Cardiac fibroblast (primary cell): Measurements from ENCODE around the gene UBAP2L.
A peak's percentile ranks its signal among the peaks of the same experiment; 100 is the strongest.
"Not testable (repeated sequence)": the region's sequence is repeated elsewhere in the genome, so short reads cannot be mapped to it uniquely, and the experiment has no call there.

ENCODE experiments used
- DNase-seq, 2 donors: peaks; one replicate each; pipeline versions ENCODE4 v3.0.0 to v3.0.0-alpha.2; 2010; ENCODE audit warnings: low read depth in 2 of 2
- H3K4me3 ChIP-seq, 2 donors: replicated peaks in 1 of 2; 1 replicate in 1 of 2; 2 replicates in 1 of 2; pipeline ENCODE4 v1.5.1; 2011; ENCODE audit warnings: low read depth in 2 of 2, low read length in 2 of 2, mild to moderate bottlenecking in 2 of 2, moderate library complexity in 1 of 2
- TF ChIP-seq, protein P1 (sequence below): IDR thresholded peaks from one replicate; pipeline ENCODE4 v1.5.1; 2011; ENCODE audit warnings: low read depth, mild to moderate bottlenecking, low read length, inconsistent platforms

Gene UBAP2L

DNA sequence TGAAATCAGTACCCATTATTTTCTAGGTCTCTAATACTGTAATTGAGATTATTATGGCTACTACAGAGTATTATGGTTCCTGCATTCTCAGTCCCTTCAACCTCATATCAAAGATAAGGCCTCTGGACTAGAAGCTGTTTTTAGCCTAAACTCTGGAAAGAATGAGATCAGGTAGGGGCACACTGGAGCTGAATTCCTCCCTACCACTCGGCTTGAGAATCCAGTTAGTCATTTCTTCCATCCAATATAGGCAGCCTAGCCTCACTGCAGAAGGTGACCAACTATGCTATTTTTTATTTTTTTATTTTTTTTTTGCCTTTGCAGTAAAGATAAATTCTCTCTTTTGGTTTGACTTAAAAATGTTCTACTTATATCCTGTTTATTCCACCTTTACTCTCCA is 43.7 kb downstream of the UBAP2L start:
- DNase-seq, result no peak
- no peak overlapping the region for H3K4me3 ChIP-seq
- TF ChIP-seq, protein P1, sequence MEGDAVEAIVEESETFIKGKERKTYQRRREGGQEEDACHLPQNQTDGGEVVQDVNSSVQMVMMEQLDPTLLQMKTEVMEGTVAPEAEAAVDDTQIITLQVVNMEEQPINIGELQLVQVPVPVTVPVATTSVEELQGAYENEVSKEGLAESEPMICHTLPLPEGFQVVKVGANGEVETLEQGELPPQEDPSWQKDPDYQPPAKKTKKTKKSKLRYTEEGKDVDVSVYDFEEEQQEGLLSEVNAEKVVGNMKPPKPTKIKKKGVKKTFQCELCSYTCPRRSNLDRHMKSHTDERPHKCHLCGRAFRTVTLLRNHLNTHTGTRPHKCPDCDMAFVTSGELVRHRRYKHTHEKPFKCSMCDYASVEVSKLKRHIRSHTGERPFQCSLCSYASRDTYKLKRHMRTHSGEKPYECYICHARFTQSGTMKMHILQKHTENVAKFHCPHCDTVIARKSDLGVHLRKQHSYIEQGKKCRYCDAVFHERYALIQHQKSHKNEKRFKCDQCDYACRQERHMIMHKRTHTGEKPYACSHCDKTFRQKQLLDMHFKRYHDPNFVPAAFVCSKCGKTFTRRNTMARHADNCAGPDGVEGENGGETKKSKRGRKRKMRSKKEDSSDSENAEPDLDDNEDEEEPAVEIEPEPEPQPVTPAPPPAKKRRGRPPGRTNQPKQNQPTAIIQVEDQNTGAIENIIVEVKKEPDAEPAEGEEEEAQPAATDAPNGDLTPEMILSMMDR, result no peak

DNA sequence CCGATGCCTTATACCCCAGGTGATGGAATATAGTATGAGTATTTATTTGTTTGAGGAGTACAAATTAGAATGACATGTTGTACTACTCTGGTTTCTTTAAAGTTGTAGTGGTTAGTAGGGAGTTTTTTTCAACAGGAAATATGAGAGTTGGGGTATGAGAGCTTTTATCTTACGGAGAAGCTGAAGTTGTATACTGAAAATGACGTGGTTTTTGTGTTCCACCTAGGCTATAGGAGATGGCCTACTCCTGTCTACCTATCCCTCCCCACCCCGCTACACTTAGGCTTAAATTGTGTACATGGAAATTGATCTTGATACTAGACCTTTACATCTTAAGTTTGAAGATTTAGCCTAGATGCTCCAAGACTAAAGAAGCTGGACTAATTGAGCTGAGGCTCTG is 44.8 kb downstream of the UBAP2L start:
- DNase-seq, result no peak
- TF ChIP-seq, protein P1, result no peak

DNA sequence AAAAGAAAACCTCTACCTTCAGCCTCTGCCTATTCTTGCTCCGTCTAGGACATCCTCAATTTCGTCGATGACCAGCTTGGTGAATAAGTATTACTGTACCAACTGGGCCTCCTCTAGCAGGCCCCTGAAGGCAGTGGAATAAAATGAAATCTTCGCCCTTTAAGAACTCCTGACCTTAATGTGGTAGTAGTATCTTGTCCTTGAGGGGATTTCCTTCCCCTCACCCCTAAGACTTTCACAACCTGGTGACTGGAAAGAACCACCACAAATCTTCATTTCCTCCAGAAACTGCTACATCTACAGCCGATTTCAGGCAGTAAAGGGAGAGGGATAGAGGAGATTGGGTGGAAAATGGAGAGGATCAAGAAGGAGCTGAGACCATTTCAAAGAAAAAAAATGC is 50.1 kb downstream of the UBAP2L start:
- no peak overlapping the region for H3K4me3 ChIP-seq
- TF ChIP-seq, protein P1, result no peak
- no peak for DNase-seq

More for the DNA sequence above, 44.8 kb downstream of the UBAP2L start:
- H3K4me3 ChIP-seq, result no peak overlapping the region

DNA sequence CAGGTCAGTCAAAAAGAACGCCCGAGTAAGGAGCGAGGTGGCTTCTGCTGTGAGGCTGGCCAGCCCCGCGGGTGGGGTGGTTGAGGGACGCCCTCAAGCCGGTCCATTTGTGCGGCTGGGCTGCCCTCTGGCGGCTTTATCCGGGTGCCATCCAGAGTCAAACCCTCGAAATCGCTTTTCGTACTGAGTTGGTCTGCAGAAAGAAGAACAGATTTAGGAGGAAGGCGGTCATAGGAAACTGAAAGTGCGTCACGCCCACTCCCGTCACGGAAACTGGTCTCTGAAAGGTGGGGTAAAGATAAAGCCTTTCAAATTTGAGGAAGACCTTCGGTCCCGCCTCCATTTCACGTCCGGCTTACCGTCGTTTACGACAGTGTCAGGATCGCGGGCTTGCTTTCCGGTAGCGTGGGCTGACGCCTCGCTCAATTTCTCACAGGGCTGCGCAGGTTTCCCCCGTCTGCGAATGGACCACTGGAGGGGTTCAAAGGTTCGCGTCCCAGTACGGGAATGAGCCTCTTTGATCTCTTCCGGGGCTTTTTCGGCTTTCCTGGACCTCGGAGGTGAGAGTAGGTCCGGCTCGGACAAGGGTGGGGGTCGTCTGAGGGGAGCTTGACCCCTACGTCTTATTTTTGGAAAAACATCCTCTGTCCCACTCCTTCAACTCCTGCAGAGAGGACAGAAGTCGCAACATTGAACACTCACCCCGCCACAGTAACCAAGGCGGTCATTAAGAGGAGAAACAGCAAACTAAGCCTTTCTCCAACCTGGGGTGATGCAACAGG is 51.7 kb downstream of the UBAP2L start, which contains the start of gene HAX1:
Gene HAX1, plus strand, starts transcription at position 413 of the 782 bp plus-strand sequence. Its CDS starts 95 bp downstream, at position 508.
- peak within 1 kb of the TSS; percentile 88 to 95 for H3K4me3 ChIP-seq
- DNase-seq, result peak; percentile 97
- TF ChIP-seq, protein P1, result peak; percentile 80

DNA sequence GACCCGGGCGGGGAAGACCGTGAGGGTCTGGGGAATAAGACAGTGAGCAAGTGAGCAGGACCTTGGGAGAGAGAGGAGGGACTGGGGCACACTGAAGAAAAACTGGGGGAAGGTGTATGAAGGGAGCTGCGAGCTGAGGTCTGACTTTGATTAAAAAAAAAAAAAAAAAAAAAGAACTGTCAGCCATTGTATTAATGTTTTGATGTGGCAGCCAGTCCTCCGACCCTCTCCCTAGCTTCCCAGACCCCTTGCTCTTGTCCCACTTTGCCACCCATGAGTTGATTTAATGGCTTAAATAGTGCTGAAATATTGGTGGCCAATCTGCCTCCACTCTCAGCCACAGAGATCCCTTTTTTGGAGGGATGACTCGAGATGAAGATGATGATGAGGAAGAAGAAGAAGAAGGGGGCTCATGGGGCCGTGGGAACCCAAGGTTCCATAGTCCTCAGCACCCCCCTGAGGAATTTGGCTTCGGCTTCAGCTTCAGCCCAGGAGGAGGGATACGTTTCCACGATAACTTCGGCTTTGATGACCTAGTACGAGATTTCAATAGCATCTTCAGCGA is 52.3 kb downstream of the UBAP2L start:
- peak overlapping the region; percentile 88 to 95 for H3K4me3 ChIP-seq
- no peak for DNase-seq
- TF ChIP-seq, protein P1, result no peak

DNA sequence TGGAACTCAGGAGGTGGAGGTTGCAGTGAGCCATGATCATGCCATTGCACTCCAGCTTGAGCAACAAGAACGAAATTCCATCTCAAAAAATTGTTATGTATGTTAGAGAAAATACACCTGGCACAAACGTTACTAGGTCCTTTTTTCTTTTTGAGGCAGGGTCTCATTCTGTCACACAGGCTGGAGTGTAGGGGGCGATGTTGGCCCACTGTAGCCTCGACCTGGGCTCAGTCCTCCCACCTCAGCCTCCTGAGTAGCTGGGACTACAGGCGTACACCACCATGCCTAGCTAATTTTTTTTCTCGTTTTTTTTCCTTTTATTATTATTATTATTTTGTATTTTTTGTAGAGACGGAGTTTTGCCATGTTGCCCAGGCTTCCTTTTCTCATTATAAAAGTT is 56.0 kb downstream of the UBAP2L start:
- TF ChIP-seq, protein P1, result peak; percentile 39
- DNase-seq, result no peak

DNA sequence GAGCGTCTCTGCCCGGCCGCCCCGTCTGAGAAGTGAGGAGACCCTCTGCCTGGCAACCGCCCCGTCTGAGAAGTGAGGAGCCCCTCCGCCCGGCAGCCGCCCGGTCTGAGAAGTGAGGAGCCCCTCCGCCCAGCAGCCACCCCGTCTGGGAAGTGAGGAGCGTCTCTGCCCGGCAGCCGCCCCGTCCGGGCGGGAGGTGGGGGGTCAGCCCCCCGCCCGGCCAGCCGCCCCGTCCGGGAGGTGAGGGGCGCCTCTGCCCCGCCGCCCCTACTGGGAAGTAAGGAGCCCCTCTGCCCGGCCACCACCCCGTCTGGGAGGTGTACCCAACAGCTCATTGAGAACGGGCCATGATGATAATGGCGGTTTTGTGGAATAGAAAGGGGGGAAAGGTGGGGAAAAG is 66.8 kb downstream of the UBAP2L start:
- DNase-seq, H3K4me3 ChIP-seq: not testable (repeated sequence)

More for the DNA sequence above, 56.0 kb downstream of the UBAP2L start:
- no peak overlapping the region for H3K4me3 ChIP-seq
